Spleen (tissue), 13 donors: ENCODE measurements around the gene TYK2. TPM values are rescaled to one million over a fixed set of nuclear protein-coding genes. Genes with fewer than 3 reads are reported as not detected.
A peak's percentile ranks its signal among the peaks of the same experiment; 100 is the strongest.

Experiments
- DNase-seq: peaks from one replicate; pipeline ENCODE4 v3.0.0-alpha.2; 2020
- H3K27ac ChIP-seq, 8 donors: fragments of 200-600 bp; sonication (generic) in 7 of 8; 1 replicate in 4 of 8; 2 replicates in 4 of 8; pipeline versions ENCODE4 v1.5.0 to v1.8.0; 2016 to 2021; ENCODE audit warnings: inconsistent platforms in 4 of 8, mild to moderate bottlenecking in 4 of 8, moderate library complexity in 1 of 8
- H3K27me3 ChIP-seq, 7 donors: fragments of 200-600 bp; sonication (generic) in 6 of 7; replicated peaks in 1 of 7; 1 replicate in 4 of 7; 2 replicates in 3 of 7; pipeline versions ENCODE4 v1.5.0 to v1.8.0; 2016 to 2021; ENCODE audit warnings: inconsistent platforms in 3 of 7, mild to moderate bottlenecking in 1 of 7
- H3K36me3 ChIP-seq, 6 donors: fragments of 200-600 bp; sonication (generic) in 5 of 6; 1 replicate in 4 of 6; 2 replicates in 2 of 6; pipeline versions ENCODE4 v1.5.0 to v1.8.0; 2016 to 2021; ENCODE audit warnings: inconsistent platforms in 2 of 6
- H3K4me1 ChIP-seq, 6 donors: fragments of 200-600 bp; sonication (generic) in 5 of 6; 1 replicate in 3 of 6; 2 replicates in 3 of 6; pipeline versions ENCODE4 v1.5.0 to v1.8.0; 2016 to 2021; ENCODE audit warnings: inconsistent platforms in 3 of 6
- H3K4me3 ChIP-seq, 8 donors: fragments of 200-600 bp; sonication (generic) in 7 of 8; 1 replicate in 4 of 8; 2 replicates in 4 of 8; pipeline versions ENCODE4 v1.5.0 to v1.8.0; 2016 to 2021; ENCODE audit warnings: inconsistent platforms in 4 of 8, mild to moderate bottlenecking in 4 of 8, moderate library complexity in 2 of 8
- H3K9me3 ChIP-seq, 8 donors: fragments of 200-600 bp; sonication (generic) in 7 of 8; 1 replicate in 4 of 8; 2 replicates in 4 of 8; pipeline versions ENCODE4 v1.5.0 to v1.8.0; 2016 to 2021; ENCODE audit warnings: inconsistent platforms in 4 of 8
- POLR2A ChIP-seq, 3 donors: fragments of 450-650 bp; IDR thresholded peaks; one replicate each; pipeline ENCODE4 v1.5.1; 2017; ENCODE audit warnings: antibody characterized with exemption in 3 of 3, mild to moderate bottlenecking in 1 of 3
- POLR2AphosphoS5 ChIP-seq, 3 donors: sonication (generic); formaldehyde crosslinking; IDR thresholded peaks; one replicate each; pipeline ENCODE4 v1.5.1; 2017; ENCODE audit warnings: antibody characterized with exemption in 3 of 3
- WGBS, 5 donors: extraction: QIAGEN DNeasy Blood & Tissue Kit in 3 of 5; methylation state at CpG; one replicate each; pipeline versions ENCODE4 v1.1.5 to v1.1.7; 2013 to 2018; 5-methylcytosine and 5-hydroxymethylcytosine counted together
- intact Hi-C: fragments of 100-400 bp; cut with DNase I; formaldehyde crosslinking; loops from one replicate; pipeline ENCODE4 v1.15.0; 2023; ENCODE audit warnings: low total_unique reads
- long read RNA-seq, 2 donors: transcript quantifications; one replicate each; lab custom pipeline, GENCODE V29; 2026
- polyA plus RNA-seq, 3 donors: library from polyadenylated mRNA; stranded (reverse); fragments of 200-250 nt; gene quantifications; one replicate each; pipeline ENCODE4 v1.2.1, GENCODE V29; 2013
- total RNA-seq, 7 donors: library from RNA; depleted of rRNA in 3 of 7; stranded (reverse); fragments of >200 nt in 3 of 7; fragmentation: NEBNext Ultra II Directional in 4 of 7; extraction: Animal tissue kit (Norgen Biotek cat#: 25700) in 4 of 7; gene quantifications; one replicate each; pipeline versions ENCODE4 v1.1.0 to v1.2.1, GENCODE V29; 2016 to 2021
- TF ChIP-seq, protein P1 (sequence below), 11 experiments: fragments of 200-600 bp in 7 of 11; fragments of 450-650 bp in 4 of 11; sonication (generic) in 4 of 11; IDR thresholded peaks in 8 of 11; conservative IDR thresholded peaks in 3 of 11; 1 replicate in 7 of 11; 2 replicates in 4 of 11; pipeline versions ENCODE4 v1.4.0 to v1.8.0; 2016 to 2021; ENCODE audit warnings: antibody characterized with exemption in 11 of 11, inconsistent platforms in 4 of 11, mild to moderate bottlenecking in 1 of 11
- donor health status: healthy with polysubstance abuse.
- donor health status: DM: no; HTN: no; CAD: no; lungs with moderate emphysema.
- donor health status: DM: no; HTN: no; CAD: no.
- donor health status: Bipolar disorder and iron deficiency.
- donor health status: healthy.
- donor health status: DM: no; HTN: no; CAD: no.
- donor health status: DM: yes; HTN: yes; CAD: no.

TYK2 gene
- total RNA-seq (100 to 1,000 TPM; 208 to 299 (median 246) TPM), polyA plus RNA-seq (100 to 1,000 TPM; 159 to 422 (median 257) TPM)
- long read RNA-seq, donor 1, transcript TYK2-203 (2 exons, 350 nt): major isoform, 26 of 44 reads
- long read RNA-seq, donor 1, partial matches to known transcripts: 17 of 44 reads
- long read RNA-seq, donor 1, other reads (novel, unspliced or antisense): 0 of 44 reads
- long read RNA-seq, donor 2, full-length matches to known transcripts: 25 of 25 reads
- long read RNA-seq, donor 2, partial matches to known transcripts: 0 of 25 reads
- long read RNA-seq, donor 2, other reads (novel, unspliced or antisense): 0 of 25 reads

GRCh38 chr19:10380313-10381102 lies at the start of gene TYK2:
TYK2 (minus strand) TSS chr19:10380572; CDS start chr19:10378406, 2,166 bp downstream.
- intact Hi-C loops: no loop called here
- WGBS, 5 donors: 0 to 2% (median 0%) methylated on average over 42 to 58 of the region's 58 CpGs
- H3K4me3 ChIP-seq: peak within 1 kb of the TSS; percentile 61 to 95 (median 81)
- TF ChIP-seq, protein P1, sequence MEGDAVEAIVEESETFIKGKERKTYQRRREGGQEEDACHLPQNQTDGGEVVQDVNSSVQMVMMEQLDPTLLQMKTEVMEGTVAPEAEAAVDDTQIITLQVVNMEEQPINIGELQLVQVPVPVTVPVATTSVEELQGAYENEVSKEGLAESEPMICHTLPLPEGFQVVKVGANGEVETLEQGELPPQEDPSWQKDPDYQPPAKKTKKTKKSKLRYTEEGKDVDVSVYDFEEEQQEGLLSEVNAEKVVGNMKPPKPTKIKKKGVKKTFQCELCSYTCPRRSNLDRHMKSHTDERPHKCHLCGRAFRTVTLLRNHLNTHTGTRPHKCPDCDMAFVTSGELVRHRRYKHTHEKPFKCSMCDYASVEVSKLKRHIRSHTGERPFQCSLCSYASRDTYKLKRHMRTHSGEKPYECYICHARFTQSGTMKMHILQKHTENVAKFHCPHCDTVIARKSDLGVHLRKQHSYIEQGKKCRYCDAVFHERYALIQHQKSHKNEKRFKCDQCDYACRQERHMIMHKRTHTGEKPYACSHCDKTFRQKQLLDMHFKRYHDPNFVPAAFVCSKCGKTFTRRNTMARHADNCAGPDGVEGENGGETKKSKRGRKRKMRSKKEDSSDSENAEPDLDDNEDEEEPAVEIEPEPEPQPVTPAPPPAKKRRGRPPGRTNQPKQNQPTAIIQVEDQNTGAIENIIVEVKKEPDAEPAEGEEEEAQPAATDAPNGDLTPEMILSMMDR (IDR thresholded peaks at IDR 0.05 in 8 of 11, conservative IDR thresholded peaks at IDR 0.05 in 3 of 11): peak in 1 of 11 experiments; percentile 30
- TF ChIP-seq POLR2AphosphoS5 (IDR thresholded peaks at IDR 0.05) (peak; percentile 90 to 93 (median 93)), POLR2A (IDR thresholded peaks at IDR 0.05) (peak; percentile 10 to 48 (median 25))
- DNase-seq: peak; percentile 98
- no peaks in the 10 kb centered on the region for H3K27me3 ChIP-seq
- H3K27ac ChIP-seq: peak within 1 kb of the TSS; percentile 86 to 97 (median 92)
- H3K9me3 ChIP-seq: no peaks in the 10 kb centered on the region
- H3K4me1 ChIP-seq: peaks cover 10 to 54% (median 28%) of the 10 kb centered on the region in 6 donors
- peaks cover 0 to 37% (median 13%) of the 10 kb centered on the region in 6 donors for H3K36me3 ChIP-seq

- TF ChIP-seq POLR2AphosphoS5 (IDR thresholded peaks at IDR 0.05) (no peak), POLR2A (IDR thresholded peaks at IDR 0.05) (no peak)
- TF ChIP-seq, protein P1 (IDR thresholded peaks at IDR 0.05 in 8 of 11, conservative IDR thresholded peaks at IDR 0.05 in 3 of 11): no peak
- intact Hi-C loops: no loop called here
- H3K9me3 ChIP-seq: no peaks in the 10 kb centered on the region
- H3K27ac ChIP-seq: peak overlapping the region in 4 of 8 donors; percentile 41 to 86 (median 72)
- no peaks in the 10 kb centered on the region for H3K36me3 ChIP-seq
- 60 to 71% (median 67%) methylated on average over 5 of the region's 5 CpGs for WGBS, 5 donors
- no peak overlapping the region for H3K4me3 ChIP-seq
- H3K4me1 ChIP-seq: peaks cover 34 to 91% (median 78%) of the 10 kb centered on the region in 6 donors
- DNase-seq: no peak
- peaks cover 0 to 83% (median 11%) of the 10 kb centered on the region in 7 donors for H3K27me3 ChIP-seq
These were observed 48.6 kb upstream of the TYK2 start for GRCh38 chr19:10428996-10429381.

DNA sequence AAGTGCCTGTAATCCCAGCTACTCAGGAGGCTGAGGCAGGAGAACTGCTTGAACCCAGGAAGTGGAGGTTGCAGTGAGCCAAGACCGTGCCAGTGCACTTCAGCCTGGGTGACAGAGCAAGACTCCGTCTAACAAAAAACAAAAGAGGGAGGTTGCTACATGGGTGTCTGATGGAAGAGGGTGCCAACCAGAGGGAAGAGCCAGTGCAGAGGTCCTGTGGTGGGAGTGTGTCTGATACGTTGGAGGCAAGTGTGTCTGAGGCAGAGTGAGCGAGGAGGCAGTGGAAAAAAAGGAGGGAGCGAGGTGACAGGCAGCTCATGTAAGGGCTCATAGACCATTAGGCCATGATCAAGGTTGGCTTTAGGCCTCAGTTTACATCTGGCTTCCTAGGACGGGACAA lies 46.8 kb upstream of the TYK2 start:
- WGBS, 5 donors: 84 to 91% (median 88%) methylated on average over 6 of the region's 6 CpGs
- Histone ChIP-seq H3K27ac (peak overlapping the region in 6 of 8 donors; percentile 2 to 86 (median 54)), H3K9me3 (no peaks in the 10 kb centered on the region), H3K4me1 (peaks cover 40 to 96% (median 77%) of the 10 kb centered on the region in 6 donors), H3K27me3 (peaks cover 0 to 91% (median 14%) of the 10 kb centered on the region in 7 donors), H3K36me3 (no peaks in the 10 kb centered on the region), H3K4me3 (no peak overlapping the region)
- DNase-seq: no peak
- TF ChIP-seq POLR2A (IDR thresholded peaks at IDR 0.05) (no peak), POLR2AphosphoS5 (IDR thresholded peaks at IDR 0.05) (no peak)
- TF ChIP-seq, protein P1 (IDR thresholded peaks at IDR 0.05 in 8 of 11, conservative IDR thresholded peaks at IDR 0.05 in 3 of 11): no peak
- intact Hi-C loops: no loop called here
